Fibroblast of mammary gland (primary cell): ENCODE measurements around the gene OR1J1.

Experiments used
- DNase-seq: peaks from one replicate; pipeline ENCODE4 v3.0.0-alpha.2; 2010; ENCODE audit warnings: low read depth
- H3K4me3 ChIP-seq: 2 replicates; pipeline ENCODE4 v1.5.1; 2011; ENCODE audit warnings: low read depth, mild to moderate bottlenecking, low read length, moderate library complexity; ENCODE audit not compliant: control insufficient read depth
- CTCF ChIP-seq: conservative IDR thresholded peaks from 2 replicates; pipeline ENCODE4 v1.5.1; 2011; ENCODE audit warnings: low read depth, low read length, inconsistent platforms; ENCODE audit not compliant: control insufficient read depth, insufficient read depth

The OR1J1 gene

GRCh38 chr9:122506964-122507363 is 29.2 kb upstream of the OR1J1 start:
- no peak overlapping the region for H3K4me3 ChIP-seq
- TF ChIP-seq CTCF = no peak
- DNase-seq = no peak

GRCh38 chr9:122498883-122499288 is 21.2 kb upstream of the OR1J1 start:
- no peak overlapping the region for H3K4me3 ChIP-seq
- TF ChIP-seq CTCF = peak; percentile 85
- DNase-seq = peak; percentile 59

- TF ChIP-seq CTCF = no peak
- DNase-seq = no peak
- H3K4me3 ChIP-seq = no peak overlapping the region
Measured at GRCh38 chr9:122479062-122479461, 1.3 kb upstream of the OR1J1 start.

GRCh38 chr9:122477346-122477745 is 380 bp downstream of the OR1J1 start:
- TF ChIP-seq CTCF = no peak
- H3K4me3 ChIP-seq = no peak overlapping the region
- no peak for DNase-seq

- peak; percentile 19 for DNase-seq
- H3K4me3 ChIP-seq = no peak overlapping the region
- TF ChIP-seq CTCF = no peak
Measured at GRCh38 chr9:122475717-122476116, 2.0 kb downstream of the OR1J1 start.

GRCh38 chr9:122474561-122474960 is 3.2 kb downstream of the OR1J1 start:
- no peak for TF ChIP-seq CTCF
- no peak for DNase-seq
- no peak overlapping the region for H3K4me3 ChIP-seq

- DNase-seq = peak; percentile 85
- H3K4me3 ChIP-seq = no peak overlapping the region
- no peak for TF ChIP-seq CTCF
Measured at GRCh38 chr9:122468735-122469134, 9.0 kb downstream of the OR1J1 start.
